GM18511 (cell line): ENCODE data around the gene RDH13.
"Not testable (repeated sequence)": the region's sequence is repeated elsewhere in the genome, so short reads cannot be mapped to it uniquely, and the experiment has no call there.

ENCODE experiments used
- ATAC-seq: cut with Tn5 transposase; IDR thresholded peaks from one replicate; pipeline ENCODE4 v1.9.1; 2021; ENCODE audit warnings: mild to moderate bottlenecking, moderate library complexity; ENCODE audit not compliant: unreplicated experiment

The RDH13 gene

GRCh38 chr19:55079400-55080038 is 16.6 kb upstream of the RDH13 start:
- ATAC-seq: no peak

- ATAC-seq: no peak
Observed at GRCh38 chr19:55078996-55079395, 16.0 kb upstream of the RDH13 start.

- no peak for ATAC-seq
Observed at GRCh38 chr19:55077106-55077505, 14.2 kb upstream of the RDH13 start.

GRCh38 chr19:55076321-55076720 is 13.4 kb upstream of the RDH13 start:
- ATAC-seq: no peak

- no peak for ATAC-seq
Observed at GRCh38 chr19:55075371-55075998, 12.5 kb upstream of the RDH13 start, which contains the start of gene EPS8L1. TSS of gene EPS8L1 (plus strand) at chr19:55075869. CDS start at chr19:55076445, 576 bp downstream.

GRCh38 chr19:55071913-55072312 is 9.0 kb upstream of the RDH13 start:
- ATAC-seq: no peak

- ATAC-seq: no peak
Observed at GRCh38 chr19:55071129-55071502, 8.2 kb upstream of the RDH13 start.

- ATAC-seq: no peak
Observed at GRCh38 chr19:55070466-55071128, 7.6 kb upstream of the RDH13 start.

- ATAC-seq: no peak
Observed at GRCh38 chr19:55069865-55070197, 6.9 kb upstream of the RDH13 start.

GRCh38 chr19:55068950-55069864 is 6.3 kb upstream of the RDH13 start:
- ATAC-seq: no peak

GRCh38 chr19:55067869-55068268 is 4.9 kb upstream of the RDH13 start:
- ATAC-seq: no peak

GRCh38 chr19:55066107-55066709 is 3.3 kb upstream of the RDH13 start:
- no peak for ATAC-seq

- ATAC-seq: not testable (repeated sequence)
Observed at GRCh38 chr19:55065516-55065915, 2.6 kb upstream of the RDH13 start.

- ATAC-seq: no peak
Observed at GRCh38 chr19:55063492-55063843, 520 bp upstream of the RDH13 start.

GRCh38 chr19:55060287-55060686 is 2.7 kb downstream of the RDH13 start:
- ATAC-seq: not testable (repeated sequence)

- no peak for ATAC-seq
Observed at GRCh38 chr19:55058781-55059610, 4.0 kb downstream of the RDH13 start.

GRCh38 chr19:55056827-55057226 is 6.1 kb downstream of the RDH13 start:
- ATAC-seq: no peak

GRCh38 chr19:55053735-55054134 is 9.2 kb downstream of the RDH13 start:
- no peak for ATAC-seq

- ATAC-seq: no peak
Observed at GRCh38 chr19:55050749-55051532, 12.0 kb downstream of the RDH13 start.
